ENCODE data around the gene TMX3.

The TMX3 gene, protein sequence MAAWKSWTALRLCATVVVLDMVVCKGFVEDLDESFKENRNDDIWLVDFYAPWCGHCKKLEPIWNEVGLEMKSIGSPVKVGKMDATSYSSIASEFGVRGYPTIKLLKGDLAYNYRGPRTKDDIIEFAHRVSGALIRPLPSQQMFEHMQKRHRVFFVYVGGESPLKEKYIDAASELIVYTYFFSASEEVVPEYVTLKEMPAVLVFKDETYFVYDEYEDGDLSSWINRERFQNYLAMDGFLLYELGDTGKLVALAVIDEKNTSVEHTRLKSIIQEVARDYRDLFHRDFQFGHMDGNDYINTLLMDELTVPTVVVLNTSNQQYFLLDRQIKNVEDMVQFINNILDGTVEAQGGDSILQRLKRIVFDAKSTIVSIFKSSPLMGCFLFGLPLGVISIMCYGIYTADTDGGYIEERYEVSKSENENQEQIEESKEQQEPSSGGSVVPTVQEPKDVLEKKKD

DNA sequence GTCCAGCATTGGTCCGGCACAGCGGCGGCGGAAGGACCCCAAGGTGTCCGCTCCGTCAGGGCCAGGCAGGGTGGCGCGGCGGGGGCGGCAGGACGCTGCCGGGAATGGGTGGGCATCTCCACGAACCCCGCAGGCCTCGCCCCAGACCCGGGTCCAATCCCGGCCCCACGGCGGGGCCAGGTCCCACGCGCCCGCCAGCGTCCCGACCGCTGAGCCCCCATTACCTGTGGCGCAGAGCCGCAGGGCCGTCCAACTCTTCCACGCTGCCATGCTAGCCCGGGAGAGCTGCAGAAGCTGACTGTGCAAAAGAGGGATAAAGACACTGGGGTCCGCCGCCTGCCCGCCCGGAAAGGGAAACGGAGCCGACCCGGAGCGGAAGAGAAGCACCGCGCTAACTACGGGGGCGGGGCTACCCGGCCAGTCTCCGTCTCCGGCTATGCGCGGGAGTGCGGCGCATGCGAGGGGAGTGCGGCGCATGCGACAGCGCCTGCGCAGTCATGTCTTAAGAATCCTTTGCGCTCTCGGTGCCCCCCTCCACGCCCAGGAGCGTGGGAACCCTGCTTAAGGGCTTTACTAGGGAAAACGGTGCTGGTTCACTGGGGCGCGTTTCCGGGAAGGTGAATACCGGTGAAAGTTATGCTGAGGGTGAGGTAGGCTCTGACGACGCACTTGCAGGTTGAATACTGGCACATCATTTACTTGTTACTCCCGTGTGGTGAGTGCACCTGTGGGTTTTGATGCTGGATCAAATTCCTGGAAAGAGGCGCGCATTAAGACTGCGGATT is at the start of gene TMX3:
TMX3 (minus strand) TSS at position 397 of the 785 bp plus-strand sequence; CDS start at position 270, 127 bp downstream.
- DNase-seq: peak; percentile 91

- DNase-seq: no peak
Observed at GRCh38 chr18:68764016-68764415, 49.1 kb upstream of the TMX3 start.

DNA sequence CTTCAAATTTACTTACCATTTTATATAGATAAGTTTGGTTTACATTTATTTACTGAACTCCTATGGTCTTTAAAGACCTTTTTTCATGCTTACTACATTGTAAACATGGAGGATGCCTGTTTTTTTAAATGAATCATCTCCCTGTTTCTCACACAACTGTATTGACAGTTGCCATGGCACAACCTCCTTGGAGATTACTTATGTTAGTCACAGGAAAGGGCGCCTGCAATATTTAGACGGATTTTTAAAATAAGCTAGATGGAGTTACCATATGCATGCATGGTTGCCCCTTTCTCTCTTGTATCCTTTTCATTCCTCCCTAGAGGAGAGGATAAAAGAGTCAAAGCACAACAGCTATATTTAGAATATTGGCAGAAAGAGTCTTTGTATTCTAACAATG is 48.2 kb upstream of the TMX3 start:
- no peak for DNase-seq

DNA sequence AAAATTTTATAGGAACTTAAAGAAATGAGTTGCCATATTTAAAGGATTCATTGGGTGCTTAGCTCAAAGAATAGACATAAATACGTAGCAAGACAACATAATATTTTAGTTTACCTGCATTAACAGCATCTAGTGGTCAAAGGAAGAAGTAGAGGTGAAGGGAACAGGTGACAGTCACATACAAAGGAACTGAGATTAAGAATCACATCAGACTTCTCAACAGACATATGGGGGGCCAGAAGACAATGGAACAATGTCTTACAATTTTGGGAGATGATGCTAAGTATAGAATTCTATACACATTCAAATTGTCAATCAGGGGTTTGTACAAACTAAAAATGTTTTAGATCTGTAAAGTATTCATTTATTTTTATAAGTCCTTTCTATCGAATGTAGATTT is 44.4 kb upstream of the TMX3 start:
- DNase-seq: no peak

GRCh38 chr18:68757126-68757525 is 42.2 kb upstream of the TMX3 start:
- no peak for DNase-seq

GRCh38 chr18:68742206-68742605 is 27.3 kb upstream of the TMX3 start:
- DNase-seq: no peak

- no peak for DNase-seq
Observed at GRCh38 chr18:68740966-68741365, 26.1 kb upstream of the TMX3 start.

- DNase-seq: no peak
Observed at GRCh38 chr18:68739462-68739861, 24.6 kb upstream of the TMX3 start.

- DNase-seq: no peak
Observed at GRCh38 chr18:68738564-68738963, 23.7 kb upstream of the TMX3 start.

DNA sequence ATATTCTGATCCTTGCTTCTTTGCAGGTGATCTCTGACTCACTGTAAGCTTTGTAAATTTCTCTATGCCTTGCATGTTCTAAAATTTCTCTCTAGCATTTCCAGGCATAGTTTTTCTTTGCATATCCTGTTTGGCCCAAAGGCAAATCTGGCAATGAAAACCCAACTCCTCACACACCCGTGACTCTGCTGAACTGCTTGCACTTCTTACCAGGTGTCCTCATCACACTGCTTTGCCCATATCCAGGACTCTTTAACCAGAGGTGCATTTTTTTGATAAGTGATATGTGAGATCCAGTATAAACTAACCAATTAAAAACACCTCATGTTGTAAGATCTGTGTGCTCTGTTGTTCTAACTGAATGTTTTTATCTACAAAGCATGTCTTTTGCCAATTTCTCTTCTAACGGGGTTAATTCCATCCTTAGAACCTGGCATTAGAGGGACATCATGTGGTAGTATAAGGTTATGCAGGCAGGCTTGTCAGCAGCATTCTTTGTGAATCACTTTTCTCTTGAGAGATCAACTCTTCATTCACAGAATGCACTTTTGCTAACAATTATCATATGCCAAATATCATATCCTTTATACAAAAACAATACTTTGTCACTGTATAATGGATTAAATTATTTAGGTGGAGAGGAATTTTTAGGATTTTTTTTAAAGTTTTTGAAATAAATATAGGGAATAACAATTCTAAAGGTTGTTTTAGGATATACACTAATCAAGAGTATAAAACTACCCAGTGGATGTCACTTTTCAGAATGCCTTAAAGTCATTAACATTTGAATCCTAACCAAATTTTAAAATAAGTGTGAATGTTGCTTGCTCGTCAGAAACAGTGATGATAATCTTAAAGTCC is 20.8 kb upstream of the TMX3 start:
- DNase-seq: no peak

DNA sequence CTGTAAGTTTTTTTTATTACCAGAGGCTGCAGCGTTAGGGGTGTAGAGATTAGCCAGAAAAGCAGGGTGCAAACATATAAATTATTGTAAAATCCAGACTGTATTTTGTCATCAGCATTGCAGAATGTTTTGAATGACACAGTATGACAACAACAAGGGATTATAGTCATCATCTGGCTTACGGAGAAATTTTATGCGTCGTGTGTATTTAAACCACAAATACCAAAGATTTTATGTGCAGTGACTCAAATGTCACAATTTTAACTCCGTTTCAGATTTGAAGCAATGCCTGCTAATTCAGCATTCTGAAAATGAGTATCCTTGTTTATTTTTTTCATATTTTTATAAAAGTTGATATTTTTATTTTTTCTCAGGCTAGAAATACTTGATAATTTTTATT is 19.4 kb upstream of the TMX3 start:
- no peak for DNase-seq

DNA sequence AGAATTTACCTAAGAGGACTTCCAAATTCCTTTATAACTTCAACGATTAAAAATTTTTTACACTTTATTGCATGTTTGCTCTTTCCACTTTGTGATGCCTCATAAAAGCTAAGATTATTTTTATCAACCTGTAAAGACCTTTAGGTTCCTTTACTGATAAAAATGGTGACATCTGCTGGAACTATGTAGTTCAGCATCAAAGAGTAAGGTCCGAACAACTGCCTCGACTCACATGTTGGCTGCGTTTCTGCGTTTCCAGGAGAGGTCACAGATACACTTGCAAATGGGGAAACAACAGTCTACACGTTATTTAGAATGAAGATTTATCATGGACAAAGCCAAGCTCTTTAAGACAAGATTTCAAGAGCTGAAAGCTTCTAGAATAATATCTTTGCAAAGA is 18.8 kb upstream of the TMX3 start:
- DNase-seq: no peak

DNA sequence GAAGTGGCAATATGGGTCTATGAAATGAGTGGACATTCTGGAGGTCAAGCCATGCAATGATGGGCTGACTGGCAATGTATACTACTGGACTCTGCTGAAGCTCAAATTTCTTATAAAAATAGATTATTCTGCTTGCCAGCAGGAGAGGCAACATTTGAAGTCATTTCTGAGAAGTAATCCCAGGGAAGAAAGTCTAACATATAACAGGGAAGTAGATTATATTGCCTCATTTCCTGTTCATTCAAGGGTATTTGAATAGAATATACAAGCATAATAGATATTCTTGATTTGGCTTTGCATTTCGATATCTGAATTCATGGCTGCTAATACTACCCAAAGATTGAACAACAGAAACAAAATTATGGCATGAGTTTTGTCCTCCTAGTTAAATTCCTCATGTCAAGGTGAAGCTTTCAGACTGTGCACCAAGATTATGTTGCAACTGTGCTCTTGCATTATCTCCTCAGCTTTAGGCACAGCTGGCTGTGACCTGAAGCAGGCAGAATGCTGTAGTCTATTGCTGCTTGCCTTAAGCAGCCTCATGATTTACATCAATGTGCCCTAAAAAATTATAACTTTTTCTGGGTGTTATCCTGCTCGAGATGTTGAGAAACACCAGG is 13.3 kb upstream of the TMX3 start:
- DNase-seq: no peak

- no peak for DNase-seq
Observed at GRCh38 chr18:68727506-68727905, 12.6 kb upstream of the TMX3 start.

GRCh38 chr18:68725346-68725745 is 10.4 kb upstream of the TMX3 start:
- no peak for DNase-seq

DNA sequence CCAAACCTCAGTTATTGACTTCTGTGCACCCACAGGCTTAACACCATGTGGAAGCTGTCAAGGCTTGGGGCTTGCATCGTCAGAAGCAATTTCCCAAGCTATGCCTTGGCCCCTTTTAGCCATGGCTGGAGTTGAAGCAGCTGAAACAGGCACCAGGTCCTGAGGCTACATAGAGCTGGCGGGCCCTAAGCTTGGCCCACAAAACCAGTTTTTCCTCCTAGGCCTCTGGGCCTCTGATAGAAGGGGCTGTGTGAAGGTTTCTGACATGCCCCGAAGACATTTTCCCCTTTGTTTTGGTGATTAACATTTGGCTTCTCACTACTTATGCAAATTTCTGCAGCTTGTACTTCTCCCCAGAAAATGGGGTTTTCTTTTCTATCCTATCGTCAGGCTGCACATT is 9.1 kb upstream of the TMX3 start:
- DNase-seq: no peak

GRCh38 chr18:68723539-68723938 is 8.6 kb upstream of the TMX3 start:
- no peak for DNase-seq

- no peak for DNase-seq
Observed at GRCh38 chr18:68722821-68723220, 7.9 kb upstream of the TMX3 start.

GRCh38 chr18:68721681-68722583 is 7.0 kb upstream of the TMX3 start:
- no peak for DNase-seq

DNA sequence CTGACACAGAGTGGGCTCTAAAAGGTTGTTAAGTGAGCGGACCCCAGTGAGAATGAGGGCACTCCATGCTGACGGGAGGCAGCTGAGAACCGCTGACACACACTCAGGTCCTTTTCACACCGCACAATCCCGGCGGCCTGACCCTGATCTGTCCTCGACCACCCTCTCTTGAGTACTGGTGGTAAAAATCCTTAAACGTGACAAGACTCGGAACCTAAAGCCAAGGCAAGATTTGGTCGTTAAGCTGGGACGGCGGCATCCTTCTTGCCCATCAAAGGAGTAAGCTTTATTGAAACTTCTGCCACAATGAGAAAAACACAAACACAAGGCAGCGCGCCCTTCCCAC is 569 bp downstream of the TMX3 start:
- DNase-seq: no peak

DNA sequence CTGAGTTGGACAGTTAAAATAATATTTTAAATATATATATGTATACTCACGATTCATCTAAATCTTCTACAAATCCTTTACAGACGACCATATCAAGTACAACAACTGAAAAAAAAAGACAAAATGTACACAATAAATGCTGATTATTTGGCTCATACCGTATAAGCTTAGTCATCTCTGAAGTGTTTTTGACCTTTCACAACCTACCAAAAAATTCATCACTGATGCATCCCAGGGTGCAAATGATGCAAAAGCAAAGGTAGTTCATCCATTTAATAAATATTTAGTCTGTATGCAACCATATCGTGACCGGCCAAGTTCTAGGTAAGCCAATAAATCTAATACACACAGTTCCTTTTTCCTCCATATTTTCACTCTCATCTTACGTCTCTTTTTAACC is 1.1 kb downstream of the TMX3 start:
- no peak for DNase-seq

- no peak for DNase-seq
Observed at GRCh38 chr18:68713131-68713530, 1.8 kb downstream of the TMX3 start.

Data from activated T-cell treated with anti-CD3 and anti-CD28 coated beads, Interleukin-2, amount 50 U/mL, for 1 hour (primary cell).